GM21576 (cell line): ENCODE data around the gene SMURF1.

ENCODE experiments used
- ATAC-seq: cut with Tn5 transposase; IDR thresholded peaks from one replicate; pipeline ENCODE4 v1.9.1; 2021; ENCODE audit warnings: mild to moderate bottlenecking, moderate library complexity; ENCODE audit not compliant: unreplicated experiment

SMURF1 gene

DNA sequence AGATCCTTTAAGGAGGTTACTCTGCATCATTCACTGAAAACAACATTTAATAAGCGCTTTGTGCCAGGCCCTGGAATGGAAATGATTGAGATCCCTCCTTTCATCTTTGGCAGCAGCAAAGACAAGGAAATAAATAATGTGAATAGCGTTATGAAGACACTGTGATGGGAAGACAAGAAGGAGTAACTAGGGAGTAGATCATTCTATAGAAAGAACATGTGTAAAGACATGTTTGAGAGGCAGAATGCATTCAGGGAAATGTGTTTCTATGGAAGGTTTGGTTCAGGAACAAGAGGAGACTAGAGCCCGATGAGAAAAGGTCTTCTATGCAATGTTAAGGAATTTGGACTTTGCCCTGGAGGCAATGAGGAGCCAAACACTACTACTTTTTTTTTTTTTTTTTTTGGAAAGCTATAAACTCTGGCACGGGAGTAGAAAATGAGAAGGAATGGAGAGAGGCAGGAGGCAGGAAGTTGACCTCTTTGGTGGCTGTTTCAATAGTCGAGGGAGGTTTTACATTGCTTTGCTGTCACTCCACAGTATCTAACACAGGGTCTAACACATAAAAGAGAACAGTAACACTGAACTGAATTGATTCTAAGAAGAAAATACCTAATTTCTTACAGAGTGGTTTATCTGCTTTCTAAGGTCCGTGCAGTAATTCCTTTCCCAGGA, 44.9 kb downstream of the SMURF1 start:
- no peak for ATAC-seq

GRCh38 chr7:99098286-99098823, 45.6 kb downstream of the SMURF1 start:
- ATAC-seq = no peak

DNA sequence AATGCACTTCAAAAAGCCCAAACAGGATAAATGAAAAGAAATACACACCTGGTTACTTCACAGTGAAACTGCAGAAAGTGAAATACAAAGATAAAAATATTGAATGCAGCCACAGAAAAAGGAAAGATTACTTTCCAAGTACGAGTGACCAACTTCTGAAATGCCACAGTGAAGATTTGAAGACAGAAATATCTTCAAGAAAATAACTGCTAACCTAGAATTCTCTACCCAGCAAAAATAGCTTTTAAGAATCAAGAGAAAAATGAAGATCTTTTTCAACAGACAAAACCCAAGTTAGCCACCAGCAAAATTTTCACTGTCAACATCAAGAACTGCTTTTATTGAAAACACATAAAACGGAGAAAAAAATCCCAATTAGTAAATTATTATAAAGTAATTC, 46.2 kb downstream of the SMURF1 start:
- no peak for ATAC-seq

DNA sequence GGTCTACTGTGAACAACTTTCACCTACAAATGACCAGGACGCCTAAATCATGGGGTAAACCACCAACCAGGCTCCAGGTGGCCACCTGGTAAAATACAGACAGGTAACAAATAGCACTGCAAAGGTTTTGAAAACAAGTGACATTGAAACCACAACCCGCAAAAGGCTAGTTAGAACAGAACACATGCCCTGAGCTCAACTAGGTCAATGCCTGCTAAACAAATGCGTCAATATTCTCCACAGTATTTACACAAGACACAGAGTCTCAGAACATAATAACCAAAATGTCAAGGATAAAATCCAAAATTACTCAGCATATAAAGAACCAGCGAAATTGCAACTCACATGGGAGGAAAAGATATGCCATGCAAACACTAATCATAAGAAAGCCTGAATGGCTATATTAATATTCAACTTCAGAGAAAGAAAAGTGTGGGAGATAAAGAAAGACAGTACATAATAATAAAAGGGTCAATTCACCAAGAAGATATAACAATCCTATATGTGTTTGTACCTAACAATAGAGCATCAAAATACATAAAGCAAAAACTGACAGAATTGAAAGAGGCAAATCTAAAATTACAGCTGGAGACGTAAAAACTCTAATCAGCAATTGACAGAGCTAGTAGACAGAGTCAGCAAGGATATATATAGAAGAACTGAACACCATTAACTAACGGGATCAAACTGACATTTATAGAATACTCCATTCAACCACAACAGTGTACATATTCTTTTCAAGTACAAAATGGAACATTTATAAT, 47.6 kb downstream of the SMURF1 start:
- ATAC-seq = no peak

GRCh38 chr7:99095698-99096097, 48.2 kb downstream of the SMURF1 start:
- no peak for ATAC-seq

DNA sequence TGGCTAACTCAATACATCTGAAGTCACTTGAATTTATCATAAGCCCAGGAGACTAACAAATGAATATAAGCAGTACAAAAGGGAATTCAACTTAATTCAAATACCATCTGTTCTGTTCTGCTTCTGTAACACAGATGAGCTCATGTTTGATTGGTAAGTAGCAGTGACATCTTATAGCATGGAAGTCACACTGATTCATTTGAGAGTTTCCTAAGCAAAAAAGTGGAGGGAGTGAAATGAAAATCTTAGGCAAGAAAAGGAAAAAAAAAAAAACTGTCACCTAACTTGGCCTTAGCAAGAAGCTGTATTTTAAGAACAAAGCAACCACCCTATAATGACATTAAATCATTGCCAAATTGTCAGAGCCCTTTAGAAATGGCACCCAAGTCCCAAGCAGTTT, 49.5 kb downstream of the SMURF1 start:
- no peak for ATAC-seq

- no peak for ATAC-seq
These were observed 51.7 kb downstream of the SMURF1 start for GRCh38 chr7:99092064-99092720.

DNA sequence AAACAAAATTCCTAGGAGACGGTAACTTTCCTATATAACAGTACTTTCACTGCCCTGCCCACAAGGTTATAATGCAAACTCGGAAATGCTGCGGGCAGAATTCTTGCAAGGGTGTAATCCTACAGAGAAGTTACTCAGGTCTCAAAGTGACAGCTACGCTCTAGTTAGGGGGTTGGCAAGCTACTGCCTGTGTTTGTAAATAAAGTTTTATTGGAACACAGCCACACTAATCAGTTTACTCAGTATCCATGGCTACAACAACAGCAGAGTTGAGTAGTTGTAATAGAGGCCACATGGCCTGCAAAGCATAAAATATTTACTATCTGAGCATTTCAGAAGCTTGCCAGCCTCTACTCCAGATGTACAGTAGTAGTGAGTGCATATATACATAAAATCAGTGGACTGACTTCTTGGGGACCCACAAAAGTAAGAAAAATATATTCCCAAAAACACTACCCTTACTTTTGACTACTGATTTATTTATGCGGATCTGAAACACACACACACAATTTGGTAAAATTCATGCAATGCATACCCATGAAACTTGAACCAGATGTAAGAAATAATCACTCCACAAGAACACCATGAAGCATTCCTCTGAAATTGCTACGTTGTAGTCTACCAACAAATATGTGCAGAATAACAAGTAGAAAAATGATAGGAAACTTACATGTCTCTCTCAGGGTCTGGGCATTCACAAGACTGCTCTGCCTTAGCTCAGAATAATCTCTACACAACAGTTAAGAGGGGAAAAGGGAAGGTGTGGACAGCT, 53.0 kb downstream of the SMURF1 start:
- no peak for ATAC-seq

GRCh38 chr7:99089914-99090629, 53.8 kb downstream of the SMURF1 start:
- ATAC-seq = no peak

DNA sequence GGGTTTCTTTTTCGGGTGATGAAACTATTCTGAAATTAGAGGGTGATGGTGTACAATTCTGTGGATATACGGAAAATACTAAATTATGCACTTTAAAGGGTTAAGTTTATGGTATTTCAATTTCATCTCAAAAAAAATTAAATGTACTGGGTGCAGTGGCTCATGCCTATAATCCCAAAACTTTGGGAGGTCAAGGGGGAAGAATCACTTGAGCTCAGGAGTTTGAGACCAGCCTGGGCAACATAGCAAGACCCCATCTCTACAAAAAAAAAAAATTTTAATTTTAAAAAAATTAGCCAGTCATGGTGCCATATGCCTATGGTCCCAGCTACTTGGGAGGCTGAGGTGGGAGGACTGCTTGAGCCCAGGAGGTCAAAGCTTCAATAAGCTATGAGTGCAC, 57.0 kb downstream of the SMURF1 start:
- no peak for ATAC-seq

DNA sequence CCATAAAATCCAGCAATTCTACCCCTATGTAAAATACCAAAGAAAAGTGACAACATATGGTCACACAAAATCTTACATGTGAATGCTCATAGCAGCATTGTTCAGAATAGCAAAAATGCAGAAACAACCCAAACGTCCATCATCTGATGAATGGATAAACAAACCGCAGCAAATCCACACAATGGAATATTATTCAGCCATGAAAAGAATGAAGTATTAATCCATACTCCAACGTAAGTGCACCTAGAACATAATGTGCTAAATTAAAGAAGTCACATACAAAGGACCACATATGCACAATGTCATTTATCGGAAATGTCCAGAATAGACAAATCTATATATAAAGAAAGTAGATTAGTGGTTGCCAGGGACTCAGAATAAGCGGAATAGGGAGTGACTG, 57.4 kb downstream of the SMURF1 start:
- ATAC-seq = no peak

- no peak for ATAC-seq
These were observed 60.2 kb downstream of the SMURF1 start for GRCh38 chr7:99083733-99084132.

DNA sequence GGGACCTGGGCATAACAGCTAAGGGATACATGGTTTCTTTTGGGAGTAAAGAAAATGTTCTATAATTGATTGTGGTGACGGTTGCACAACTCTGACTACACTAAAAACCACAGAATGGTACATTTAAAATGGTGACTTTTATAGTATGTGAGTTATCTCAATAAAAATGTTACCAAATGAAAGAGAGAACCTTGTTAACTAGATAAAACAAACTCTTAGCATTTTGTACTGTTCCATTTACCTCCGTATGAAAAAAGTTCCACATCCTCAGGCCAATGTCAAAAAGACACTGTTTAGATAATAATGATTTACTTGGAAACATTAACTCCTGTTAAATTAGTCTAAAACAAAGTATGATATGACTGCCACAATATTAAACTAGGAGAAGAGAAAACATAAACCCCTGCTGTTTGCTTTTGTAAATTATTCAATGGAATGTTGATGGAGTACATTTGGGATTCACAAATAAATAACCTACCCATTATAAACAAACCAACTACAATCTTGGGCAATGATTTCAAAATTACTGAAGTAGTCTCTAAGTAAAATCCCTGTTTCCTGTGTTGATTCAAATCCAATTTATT, 60.7 kb downstream of the SMURF1 start:
- ATAC-seq = no peak

DNA sequence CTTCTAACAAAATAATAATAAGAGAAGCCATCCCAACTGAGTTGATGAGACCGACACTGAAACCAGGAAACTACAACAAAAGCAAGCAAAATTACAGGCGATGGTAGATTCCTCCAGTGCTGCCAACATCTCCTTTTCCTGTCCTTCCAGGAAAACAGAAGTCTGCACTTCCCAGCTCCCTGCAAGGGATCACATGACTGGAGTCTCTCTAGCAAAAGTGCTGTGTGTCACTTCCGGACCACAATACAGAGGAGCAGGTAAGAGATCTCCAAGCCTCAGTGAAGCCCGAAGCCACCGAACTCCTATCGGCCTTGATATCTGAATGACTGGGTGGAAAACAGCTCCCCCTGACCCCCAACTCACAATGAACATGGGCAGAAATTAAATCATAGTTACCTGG, 63.2 kb downstream of the SMURF1 start:
- no peak for ATAC-seq

DNA sequence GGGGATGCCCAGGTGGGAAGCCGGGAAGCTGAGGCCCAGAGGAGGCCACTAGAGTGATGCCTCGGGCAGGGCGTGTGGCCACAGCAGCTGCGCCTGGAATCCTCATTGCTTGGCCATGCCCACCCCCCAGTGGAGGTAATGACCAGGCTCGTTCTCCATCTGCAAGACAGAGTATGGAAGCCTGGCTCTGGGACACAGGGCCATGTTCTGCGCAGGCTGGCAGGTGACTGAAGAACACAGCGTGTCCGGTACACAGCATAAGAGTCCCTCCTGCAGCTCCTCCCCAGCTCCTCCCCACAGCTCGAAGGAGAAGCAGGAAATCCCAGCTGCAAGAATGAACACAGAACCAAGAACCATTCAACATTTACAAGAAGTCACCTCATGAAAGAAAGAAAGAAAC, 64.8 kb downstream of the SMURF1 start:
- no peak for ATAC-seq

GRCh38 chr7:99078416-99078815, 65.5 kb downstream of the SMURF1 start:
- no peak for ATAC-seq

GRCh38 chr7:99076615-99077014, 67.3 kb downstream of the SMURF1 start:
- no peak for ATAC-seq

- ATAC-seq = no peak
These were observed 70.0 kb downstream of the SMURF1 start for GRCh38 chr7:99073839-99074446.

- no peak for ATAC-seq
These were observed 71.8 kb downstream of the SMURF1 start for GRCh38 chr7:99072126-99072525.

- ATAC-seq = no peak
These were observed 73.5 kb downstream of the SMURF1 start for GRCh38 chr7:99070361-99070760.
